AG09309 (cell line): ENCODE data around the gene INO80E.

Experiments
- DNase-seq: peaks from one replicate; pipeline ENCODE4 v3.0.0-alpha.2; 2010; ENCODE audit warnings: low read depth
- H3K4me3 ChIP-seq: 2 replicates; pipeline ENCODE4 v1.5.1; 2011; ENCODE audit warnings: mild to moderate bottlenecking, low read depth, low read length, moderate library complexity; ENCODE audit not compliant: control insufficient read depth
- CTCF ChIP-seq: IDR thresholded peaks from 2 replicates; pipeline ENCODE4 v1.5.1; 2011; ENCODE audit warnings: mild to moderate bottlenecking, low read depth, low read length, inconsistent platforms; ENCODE audit not compliant: insufficient read depth, control insufficient read depth; ENCODE audit errors: missing control alignments

The INO80E gene

DNA sequence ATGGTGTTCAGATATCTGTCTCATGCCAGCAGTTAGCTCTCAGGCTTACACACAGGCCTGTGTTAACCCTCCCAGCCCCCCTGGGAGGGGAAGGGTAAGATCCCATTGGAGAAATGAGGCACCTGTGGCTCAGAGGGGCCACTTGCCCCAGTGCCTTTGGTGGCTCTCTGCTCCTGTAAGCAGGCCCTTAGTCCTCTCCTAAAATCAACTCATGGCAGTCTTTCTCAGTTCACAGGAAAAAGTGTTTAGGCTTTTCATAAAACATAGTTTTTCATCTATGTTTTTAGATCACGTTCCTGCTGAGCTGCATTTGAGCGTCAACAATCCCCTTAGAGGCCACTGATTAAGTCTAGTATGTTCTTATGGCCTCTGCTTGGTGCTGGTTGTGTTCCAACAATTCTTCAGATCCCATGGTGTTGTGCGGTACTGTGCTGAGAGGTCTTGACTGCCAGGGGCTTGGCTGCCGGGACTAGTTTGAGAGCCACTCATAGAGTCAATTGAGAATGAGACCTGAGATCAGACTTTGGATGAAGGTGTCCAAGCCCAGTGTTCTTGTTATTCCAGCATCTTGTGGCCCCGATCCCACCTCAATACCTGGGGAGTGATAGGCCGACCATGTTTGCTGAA is 11.8 kb upstream of the INO80E start:
- H3K4me3 ChIP-seq: no peak overlapping the region
- no peak for TF ChIP-seq CTCF
- no peak for DNase-seq

DNA sequence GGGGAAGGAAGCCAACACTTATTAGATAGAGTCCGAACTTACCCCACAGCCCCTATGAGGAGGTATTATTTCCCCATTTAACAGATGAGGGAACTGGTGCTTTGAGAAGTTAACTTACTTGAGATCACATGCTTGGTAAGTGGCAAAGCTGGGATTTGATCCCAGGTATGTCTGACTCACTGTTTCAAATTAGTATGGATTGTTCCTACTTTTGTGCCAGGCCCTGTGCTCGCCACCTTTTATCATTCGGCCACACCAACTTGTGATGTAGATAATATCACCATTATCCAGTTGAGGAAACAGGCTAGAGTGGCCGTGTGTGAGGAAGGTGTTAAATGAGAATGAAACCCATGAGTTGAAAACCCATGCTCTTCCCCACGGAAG is 11.3 kb upstream of the INO80E start:
- no peak overlapping the region for H3K4me3 ChIP-seq
- no peak for DNase-seq
- no peak for TF ChIP-seq CTCF

DNA sequence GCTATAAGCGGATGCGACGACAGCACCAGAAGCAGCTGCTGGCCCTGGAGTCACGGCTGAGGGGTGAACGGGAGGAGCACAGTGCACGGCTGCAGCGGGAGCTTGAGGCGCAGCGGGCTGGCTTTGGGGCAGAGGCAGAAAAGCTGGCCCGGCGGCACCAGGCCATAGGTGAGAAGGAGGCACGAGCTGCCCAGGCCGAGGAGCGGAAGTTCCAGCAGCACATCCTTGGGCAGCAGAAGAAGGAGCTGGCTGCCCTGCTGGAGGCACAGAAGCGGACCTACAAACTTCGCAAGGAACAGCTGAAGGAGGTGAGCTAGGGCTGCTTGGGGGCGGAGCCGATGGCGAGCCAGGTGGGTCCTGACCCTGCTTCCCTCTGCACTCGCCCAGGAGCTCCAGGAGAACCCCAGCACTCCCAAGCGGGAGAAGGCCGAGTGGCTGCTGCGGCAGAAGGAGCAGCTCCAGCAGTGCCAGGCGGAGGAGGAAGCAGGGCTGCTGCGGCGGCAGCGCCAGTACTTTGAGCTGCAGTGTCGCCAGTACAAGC is 10.7 kb upstream of the INO80E start:
- DNase-seq: no peak
- no peak overlapping the region for H3K4me3 ChIP-seq
- no peak for TF ChIP-seq CTCF

DNA sequence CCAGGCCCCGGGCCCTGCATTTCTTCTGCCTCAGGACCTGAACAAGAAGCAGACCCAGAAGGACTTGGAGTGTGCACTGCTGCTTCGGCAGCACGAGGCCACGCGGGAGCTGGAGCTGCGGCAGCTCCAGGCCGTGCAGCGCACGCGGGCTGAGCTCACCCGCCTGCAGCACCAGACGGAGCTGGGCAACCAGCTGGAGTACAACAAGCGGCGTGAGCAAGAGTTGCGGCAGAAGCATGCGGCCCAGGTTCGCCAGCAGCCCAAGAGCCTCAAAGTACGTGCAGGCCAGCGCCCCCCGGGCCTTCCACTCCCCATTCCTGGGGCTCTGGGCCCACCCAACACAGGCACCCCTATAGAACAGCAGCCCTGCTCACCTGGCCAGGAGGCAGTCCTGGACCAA is 9.8 kb upstream of the INO80E start:
- no peak for TF ChIP-seq CTCF
- H3K4me3 ChIP-seq: no peak overlapping the region
- no peak for DNase-seq

DNA sequence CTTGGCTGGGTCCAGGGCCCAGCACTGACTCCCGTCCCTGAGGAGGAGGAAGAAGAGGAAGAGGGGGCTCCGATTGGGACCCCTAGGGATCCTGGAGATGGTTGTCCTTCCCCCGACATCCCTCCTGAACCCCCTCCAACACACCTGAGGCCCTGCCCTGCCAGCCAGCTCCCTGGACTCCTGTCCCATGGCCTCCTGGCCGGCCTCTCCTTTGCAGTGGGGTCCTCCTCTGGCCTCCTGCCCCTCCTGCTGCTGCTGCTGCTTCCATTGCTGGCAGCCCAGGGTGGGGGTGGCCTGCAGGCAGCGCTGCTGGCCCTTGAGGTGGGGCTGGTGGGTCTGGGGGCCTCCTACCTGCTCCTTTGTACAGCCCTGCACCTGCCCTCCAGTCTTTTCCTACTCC is 9.1 kb upstream of the INO80E start:
- no peak for DNase-seq
- no peak overlapping the region for H3K4me3 ChIP-seq
- no peak for TF ChIP-seq CTCF

- TF ChIP-seq CTCF: no peak
- DNase-seq: no peak
- no peak overlapping the region for H3K4me3 ChIP-seq
Observed at GRCh38 chr16:29987371-29988085, 8.5 kb upstream of the INO80E start.
